Bone marrow (tissue), 2 donors: Measurements from ENCODE around the gene LRP1B.
"Not testable (repeated sequence)": the region's sequence is repeated elsewhere in the genome, so short reads cannot be mapped to it uniquely, and the experiment has no call there.

ENCODE experiments used
- DNase-seq, 2 donors: peaks; one replicate each; lab custom pipeline; 2025; lab: John Stamatoyannopoulos, UW

Gene LRP1B

DNA sequence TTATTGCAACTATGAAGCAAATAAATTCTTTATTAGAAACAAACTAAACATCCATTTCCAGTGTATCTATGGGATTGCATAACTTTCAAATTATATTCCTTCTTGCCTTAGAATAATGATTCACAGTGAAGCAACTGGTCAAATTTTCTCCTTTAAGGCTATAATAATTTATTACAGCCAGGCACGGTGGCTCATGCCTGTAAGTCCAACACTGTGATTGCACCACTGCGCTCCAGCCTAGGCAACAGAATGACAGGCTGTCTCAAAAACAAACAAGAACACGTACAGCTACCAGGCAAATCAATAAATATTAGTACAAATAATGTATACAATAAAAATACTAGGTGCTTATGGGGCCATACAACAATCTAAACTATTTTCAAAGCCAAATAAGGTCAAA is 1416.2 kb downstream of the LRP1B start:
- DNase-seq, result no peak

DNA sequence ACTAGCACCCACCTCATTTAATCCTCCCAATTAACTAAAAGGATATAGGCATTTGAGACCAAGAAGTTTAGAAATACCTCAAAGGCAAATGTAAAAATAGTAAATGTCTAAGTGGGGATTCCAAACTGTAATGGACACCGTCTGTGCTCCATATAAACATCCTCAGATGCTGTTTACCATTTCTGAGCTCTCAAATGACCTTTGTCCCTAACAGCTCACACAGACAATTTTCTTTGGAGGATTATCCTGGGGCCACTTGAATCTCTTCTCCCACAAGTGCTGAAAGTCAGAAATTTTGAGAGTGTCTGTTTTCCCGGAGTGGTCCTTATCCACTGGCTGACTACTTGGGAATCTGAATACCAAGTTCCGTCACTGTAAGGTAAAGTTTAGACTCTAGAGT is 1418.9 kb downstream of the LRP1B start:
- no peak for DNase-seq

DNA sequence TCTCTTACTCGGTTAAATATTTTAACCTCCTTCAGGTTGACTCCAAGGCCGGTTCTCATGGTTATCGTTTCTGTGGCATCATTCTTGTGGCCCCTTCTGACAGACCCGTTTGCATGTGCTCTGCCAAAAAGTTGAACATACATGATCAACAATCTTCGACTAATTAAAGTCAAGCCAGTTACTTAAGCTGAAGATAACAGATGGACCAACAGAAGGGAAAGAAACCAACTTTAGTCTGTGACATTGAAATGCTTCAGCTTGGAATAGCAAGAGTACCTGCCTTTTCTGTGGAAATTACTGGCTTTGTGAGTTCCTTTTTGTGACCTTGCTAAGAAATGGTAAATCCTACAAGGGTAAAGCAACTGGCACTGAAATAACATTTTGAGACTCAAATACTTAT is 1429.1 kb downstream of the LRP1B start:
- no peak for DNase-seq

DNA sequence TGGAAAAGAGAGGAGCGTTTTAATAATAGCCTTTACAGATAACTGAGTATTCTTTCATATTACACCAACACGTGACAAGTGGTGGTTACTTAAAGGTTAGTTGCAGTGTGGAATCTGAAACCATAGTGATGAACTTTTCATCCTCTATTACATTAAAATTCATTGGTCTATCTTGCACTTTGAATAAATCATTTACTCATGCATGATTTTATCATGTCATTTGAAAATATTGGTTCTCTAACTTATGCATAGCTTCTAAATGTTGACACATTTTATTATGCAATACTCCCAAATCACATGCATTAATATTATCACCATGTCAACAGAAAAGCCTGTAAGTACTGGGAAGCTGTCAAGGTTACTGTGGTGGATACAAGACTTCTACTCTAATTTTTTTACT is 1432.2 kb downstream of the LRP1B start:
- DNase-seq, result no peak

DNA sequence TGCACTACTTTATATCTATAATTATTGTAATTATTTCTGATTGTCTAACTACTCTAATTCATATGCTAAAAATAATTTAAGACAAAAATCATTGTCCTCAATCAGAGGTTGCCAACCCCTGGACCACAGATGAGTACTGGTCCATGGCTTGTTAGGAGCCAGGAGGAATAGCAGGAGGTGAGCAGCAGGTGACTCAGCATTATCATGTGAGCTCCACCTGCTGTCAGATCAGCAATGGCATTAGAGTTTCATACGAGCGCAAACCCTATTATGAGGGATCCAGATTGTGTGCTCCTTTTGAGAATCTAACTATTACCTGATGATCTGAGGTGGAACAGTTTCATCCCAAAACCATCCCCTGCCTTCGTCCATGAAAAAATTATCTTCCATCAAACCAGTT is 1434.4 kb downstream of the LRP1B start:
- DNase-seq, result no peak

DNA sequence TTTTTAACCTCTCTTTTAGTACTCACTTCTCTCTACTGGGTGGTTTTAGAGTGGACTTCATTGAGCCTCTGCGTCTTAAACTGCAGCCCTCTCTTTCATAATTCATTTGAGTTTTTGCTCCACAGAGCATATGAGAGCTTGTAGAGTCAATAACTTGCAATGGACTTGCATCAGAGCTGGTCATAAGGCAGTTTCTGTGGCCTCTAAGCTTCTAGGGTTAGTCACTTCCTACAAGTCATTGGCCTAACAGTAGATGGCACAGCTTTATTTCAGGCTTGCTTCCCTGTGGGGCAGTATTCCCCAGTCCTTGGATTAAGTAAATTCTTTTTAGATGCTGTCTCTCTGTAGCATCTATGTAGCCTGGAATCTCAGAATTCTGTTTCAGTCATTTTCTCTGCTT is 1435.7 kb downstream of the LRP1B start:
- DNase-seq, result no peak

DNA sequence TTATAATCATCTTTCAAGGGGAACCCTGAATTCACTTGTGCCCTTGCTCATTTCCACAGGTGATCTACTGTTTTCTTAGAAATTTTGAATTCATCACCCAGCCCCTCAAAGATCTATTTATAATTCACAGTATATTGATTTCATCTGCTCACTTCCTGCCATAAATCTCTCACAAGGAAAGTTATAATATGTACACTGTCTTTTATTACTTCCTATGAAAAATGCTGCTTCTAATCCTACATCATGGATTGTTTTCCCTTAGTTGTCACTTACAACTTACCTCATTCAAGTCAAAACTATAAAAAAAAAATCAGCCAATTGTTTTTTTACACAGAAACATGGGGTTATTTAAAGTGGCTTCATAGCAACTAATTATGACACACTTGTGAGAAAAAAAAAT is 1443.0 kb downstream of the LRP1B start:
- no peak for DNase-seq

DNA sequence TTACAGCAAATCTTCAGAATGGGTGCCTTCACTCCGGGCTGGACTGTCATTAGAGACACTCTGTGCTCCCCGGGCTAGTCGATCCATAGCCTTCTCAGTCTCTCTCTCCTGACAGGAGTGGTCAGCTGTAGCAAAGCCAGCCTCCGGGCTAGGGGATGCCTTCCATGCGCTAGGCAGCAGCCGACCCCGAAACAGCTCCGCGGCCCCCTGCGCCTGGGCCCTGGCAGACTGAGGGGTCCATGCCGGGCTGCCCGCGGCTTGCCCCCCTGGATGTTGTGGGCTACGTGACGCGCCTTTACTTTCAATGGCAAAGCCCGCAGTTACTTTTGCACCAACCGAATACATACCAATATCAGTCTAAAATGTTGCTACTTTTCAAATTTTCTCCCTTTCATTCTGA is 1447.2 kb downstream of the LRP1B start:
- DNase-seq, result no peak

DNA sequence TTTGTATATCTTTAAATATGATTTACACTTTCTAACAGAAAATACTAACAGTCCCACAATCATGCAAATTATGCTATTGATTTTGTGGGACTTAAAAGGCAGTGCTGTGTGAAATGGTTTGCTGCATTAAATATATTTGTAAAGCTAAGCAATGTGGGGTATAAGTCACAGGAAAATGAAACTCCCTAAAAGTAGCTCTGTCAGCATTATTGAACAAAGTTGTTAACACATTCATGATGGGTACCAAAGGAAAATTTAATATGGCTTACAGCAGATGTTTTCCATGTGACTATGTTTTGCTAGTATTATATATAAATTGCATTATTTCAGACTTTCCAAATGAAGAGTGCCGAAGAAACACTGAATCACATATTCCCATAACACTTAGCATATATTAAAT is 1450.0 kb downstream of the LRP1B start:
- no peak for DNase-seq

DNA sequence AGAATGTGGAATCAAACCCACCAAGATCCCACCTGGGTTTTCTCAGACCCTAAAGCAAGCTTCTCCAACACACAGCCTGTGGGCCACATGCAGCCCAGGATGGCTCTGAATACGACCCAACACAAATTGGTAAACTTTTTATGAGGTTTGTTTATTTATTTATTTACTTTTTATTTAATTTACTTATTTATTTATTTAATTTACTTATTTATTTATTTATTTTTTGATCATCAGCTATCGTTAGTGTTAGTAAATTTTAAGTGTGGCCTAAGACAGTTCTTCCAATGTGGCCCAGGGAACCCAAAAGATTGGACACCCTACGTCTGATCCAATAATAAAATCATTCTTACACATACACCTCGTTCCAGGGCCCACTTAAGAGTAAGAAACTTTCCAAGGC is 1451.1 kb downstream of the LRP1B start:
- no peak for DNase-seq

DNA sequence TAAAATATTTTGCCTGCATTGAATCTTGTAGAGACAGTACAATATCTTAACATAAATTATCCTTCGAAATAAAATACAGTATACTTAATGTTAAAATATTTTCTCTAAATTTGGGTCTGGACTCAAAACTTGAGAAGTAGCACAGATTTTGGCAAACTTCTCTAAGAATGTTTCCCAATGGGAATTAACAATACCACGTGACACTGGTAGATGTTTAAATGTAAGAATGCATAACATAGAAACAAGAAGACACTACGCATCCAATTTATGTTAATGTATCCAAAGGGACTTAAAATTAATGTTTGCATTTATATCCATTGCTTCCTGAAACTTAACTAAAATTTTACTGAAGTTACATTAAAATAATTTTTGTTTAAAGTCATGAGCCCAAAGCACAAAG is 1460.9 kb downstream of the LRP1B start:
- no peak for DNase-seq

DNA sequence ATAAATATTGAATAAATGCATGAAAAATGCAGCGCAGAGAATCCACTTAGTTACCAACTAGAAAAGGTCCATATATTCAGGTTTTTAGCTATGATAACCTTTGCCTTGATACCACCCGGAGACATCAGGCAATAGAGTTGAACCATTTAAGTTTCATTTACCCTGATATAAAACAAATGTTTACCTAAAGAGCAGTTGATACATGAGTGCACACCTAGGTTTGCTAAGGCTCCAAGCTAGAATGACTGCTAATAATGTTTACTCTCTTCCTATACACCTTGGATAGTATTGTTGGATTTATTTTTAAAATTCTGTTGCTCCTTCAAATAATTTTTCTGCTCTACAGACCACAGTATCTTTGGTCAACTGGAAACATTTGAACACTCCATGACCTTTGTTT is 1463.6 kb downstream of the LRP1B start:
- no peak for DNase-seq

DNA sequence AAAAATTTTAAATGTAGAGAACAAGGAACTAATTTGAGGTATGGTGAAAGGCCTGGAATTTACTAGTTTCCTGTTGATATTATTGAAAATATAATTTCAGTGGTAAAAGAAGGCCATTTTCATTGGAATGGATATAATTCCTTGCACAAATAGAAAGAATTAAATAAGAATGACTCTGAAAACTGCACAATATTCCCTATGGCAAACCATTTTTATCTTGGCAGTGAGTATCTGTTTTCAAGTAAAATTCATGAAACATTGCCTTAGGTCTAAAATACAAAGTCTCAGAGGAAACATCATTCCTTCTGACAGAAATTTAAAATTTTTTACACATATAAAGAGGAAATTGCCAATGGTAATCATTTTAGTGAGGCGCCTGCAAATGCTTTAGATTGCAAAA is 1468.3 kb downstream of the LRP1B start:
- no peak for DNase-seq

DNA sequence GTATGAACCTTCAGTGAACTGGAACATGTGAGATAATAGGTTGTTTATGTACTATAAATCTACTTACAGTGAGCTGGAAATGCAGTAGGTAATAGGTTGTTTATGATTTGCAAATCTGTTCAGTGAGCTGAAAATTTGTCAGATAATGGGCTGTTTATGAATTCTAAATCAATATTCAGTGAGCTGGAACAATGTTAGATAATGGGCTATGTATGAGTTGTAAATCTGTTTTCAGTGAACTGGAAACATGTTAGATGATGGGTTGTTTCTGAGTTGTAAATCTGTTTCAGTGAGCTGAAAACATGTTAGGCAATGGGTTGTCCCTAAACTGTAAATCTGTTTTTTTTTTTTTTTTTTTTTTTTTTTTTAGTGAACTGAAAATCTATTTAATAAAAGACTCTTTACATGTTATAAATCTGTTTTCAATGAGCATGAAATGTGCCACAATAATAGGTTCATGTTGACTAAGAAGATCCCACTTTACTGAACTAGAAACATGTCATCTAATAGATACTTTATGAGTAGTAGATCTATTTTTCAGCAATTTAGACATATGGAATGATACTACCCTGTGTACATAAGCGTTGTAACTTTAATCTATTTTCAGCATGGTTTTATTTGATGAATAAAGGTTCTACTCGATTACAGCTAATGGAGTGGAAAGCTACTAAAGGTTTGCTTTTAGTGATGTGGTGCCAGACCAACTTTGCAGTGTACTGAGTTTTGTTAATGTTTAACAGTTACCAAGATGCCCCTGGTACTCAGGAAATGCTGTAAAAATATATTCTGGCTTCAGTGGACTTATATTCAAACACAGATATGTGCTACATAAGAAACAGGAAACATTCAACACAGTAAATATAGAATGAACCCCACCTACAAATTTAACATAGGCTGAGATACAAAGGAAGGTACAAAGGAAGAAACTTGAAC is 1471.8 kb downstream of the LRP1B start:
- DNase-seq, result no peak

DNA sequence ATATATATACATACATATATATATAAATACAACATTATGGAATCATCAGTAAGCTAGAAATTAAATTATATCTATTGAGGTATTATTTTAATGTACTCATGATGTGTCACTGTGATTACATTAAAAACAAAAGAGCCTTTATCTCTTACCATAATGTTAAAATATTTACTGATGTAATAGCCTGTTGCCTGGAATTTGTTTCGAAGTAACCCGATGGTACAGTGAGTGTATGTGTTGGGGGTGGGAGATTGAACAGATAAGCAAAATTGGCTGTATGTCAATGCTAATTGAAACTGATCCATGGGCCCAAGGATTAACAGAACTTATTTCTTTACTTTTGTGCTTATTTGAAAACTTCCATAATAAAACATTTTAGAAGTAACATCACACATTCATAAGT is 1473.2 kb downstream of the LRP1B start:
- DNase-seq, result no peak

DNA sequence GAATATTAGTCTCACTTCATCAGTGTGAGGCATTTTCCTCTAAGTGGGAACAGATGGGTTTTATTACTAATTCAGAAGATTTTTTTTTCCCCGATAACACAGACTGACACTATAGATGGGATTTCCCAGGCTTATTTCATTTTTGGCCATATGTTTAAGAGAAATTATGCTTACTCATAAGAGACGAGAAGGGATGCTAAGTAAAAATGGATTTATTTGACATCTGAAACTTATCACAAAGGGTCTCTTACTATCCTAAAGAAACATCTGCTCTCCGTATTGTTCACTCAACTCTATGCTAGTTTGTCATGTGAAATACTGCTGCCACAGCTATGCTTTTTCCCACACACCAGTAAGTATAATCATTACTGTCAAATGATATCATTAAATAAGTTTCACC is 1476.3 kb downstream of the LRP1B start:
- DNase-seq, result no peak

DNA sequence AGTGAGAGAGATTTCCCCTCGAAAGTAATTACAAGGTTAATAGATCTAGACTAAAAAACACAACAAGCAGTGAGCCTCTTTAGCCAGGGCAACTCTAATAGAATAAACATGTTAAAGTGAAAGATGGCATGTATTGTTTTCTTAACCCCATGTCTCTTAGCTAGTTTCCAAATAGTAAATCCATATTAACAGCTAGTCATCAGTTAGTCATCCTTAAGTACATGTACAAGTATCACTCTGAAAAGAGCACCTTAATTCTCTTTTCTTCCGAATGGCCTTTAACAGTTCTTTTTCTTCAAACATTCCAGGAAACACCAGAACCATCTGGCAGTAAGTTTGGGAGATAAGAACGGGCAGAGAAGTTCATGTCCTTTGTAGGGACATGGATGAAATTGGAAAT is 1480.0 kb downstream of the LRP1B start:
- DNase-seq, result no peak

DNA sequence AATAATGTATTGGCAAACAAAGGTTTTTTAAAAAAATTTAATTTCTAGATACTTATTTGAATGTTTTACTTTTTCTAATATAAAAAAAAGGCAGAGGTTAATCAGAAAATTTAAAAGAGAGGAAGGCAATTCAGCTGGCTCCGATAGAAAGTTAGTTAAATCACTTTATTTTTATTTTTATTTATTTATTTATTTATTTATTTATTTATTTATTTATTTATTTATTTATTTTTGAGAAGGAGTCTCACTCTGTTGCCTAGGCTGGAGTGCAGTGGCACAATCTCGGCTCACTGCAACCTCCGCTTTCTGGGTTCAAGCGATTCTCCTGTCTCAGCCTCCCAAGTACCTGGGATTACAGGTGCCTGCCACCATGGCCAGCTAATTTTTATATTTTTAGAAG is 1480.7 kb downstream of the LRP1B start:
- not testable (repeated sequence) for DNase-seq

DNA sequence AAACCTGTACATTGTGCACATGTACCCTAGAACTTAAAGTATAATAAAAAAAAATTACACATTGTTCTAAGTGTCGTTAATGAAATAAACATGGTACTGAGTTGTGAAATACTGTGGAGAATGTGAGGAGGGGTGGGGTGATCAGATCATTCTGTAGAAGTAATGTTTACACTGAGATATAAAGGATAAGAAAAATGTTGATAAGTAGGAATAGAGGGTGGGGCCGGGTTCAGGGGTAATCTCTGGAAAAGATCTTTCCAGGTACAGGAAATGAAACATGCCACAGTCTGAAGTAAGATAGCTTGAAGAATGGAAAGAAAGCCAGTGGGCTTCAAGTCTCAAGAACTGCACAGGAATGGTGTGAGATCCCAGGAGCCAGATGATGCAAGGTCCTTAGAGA is 1482.4 kb downstream of the LRP1B start:
- no peak for DNase-seq

DNA sequence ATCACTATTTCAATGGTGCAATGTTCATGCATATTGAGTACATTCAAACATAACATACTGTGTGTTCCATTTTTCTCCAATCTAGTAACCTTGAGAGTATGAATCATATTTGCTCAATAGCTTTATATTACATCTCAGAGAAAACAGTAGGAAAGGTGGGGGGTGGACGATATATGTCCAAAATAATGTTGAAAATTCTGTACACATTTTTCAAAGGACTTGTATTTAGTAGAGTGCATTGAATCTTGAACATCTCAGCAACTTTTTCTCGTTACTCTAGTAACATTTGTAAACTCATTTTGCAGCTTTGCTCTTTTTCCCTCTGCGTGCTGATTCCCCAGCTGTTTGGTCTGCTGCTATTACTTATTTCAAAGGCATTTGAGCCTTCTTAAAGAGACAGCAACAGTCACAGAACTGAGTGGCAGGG is 1487.0 kb downstream of the LRP1B start:
- no peak for DNase-seq

DNA sequence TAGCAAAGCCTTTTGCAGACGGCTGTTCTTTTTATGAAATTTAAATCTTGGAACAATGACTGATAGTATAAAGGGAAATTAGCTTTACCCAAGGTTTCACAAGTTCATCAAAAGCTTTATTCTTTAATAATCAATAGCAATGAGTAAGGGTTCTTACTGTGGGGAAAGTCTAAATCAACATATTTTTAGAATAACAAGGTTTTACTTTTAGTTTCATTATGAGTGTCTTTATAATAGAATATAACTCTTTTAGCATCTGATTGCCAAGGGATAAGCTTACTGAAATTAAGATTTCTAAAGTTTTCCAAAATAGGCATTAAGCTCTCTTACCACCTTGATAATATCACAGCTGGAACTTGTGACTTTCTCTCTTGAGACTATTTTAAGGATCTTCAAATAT is 1489.7 kb downstream of the LRP1B start:
- no peak for DNase-seq

DNA sequence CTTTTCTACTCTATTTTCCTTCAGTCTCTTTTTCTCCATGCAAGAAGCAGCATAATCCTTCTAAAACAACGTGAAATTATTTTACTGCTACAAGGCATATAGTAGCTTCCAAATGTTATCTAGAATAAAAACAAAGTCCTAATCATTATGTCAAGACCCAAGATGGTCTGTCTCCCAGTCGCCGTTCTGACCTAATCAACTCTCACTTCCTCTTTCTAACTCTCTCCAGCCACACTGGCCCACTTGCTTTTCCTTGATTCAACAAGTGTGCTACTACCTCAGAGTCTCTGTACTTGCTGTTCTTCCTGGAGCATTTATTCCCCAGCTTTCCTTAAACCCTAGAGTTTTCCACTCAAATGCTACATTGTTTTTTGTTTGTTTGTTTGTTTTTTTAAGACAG is 1491.2 kb downstream of the LRP1B start:
- no peak for DNase-seq

DNA sequence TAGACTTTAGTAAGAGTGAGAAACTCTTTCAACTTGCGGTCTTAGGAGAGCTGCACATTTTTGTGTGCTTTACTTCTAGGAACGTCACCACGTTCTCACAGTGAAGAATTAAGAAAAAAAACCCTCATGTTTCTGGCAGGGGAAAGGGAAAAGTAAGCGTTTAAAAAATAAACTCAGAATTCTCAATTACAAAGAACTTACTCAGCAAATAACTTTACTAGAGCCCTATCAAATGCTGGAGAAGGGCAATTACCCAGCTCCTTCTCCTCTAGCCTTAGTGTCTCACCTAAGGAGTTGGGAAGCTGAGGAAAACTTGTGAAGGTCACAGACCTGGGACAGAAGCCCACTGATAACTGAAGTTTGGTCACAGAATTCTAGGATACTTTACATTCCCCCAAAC is 1500.3 kb downstream of the LRP1B start:
- no peak for DNase-seq

DNA sequence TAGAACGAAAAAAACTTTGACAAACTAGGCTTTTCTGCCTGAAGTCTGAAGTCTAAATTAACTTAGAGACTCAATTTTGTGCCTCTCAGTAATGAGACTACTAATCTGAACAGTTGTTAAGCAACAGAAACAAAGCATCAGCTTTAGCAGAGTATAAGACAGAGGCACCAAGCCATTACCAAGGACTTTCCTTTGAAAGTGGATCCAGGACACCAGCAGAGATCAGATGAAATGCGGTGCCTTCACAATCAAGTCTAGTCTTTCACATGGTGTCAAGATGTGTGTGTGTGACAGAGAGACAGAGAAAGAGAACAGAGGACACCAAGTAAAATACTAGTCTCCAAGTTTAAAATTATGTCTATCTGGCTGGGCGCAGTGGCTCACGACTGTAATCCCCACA is 1502.9 kb downstream of the LRP1B start:
- DNase-seq, result no peak
